ENCODE measurements around the gene FBXL7. TPM values are rescaled to one million over a fixed set of nuclear protein-coding genes. Genes with fewer than 3 reads are reported as not detected.

The FBXL7 gene
- total and polyA plus RNA-seq, 2 of the 8 experiments (the other 6 are each of a cell fraction or from before 2014, with no cell fraction given): 17.7 to 17.8 TPM

DNA sequence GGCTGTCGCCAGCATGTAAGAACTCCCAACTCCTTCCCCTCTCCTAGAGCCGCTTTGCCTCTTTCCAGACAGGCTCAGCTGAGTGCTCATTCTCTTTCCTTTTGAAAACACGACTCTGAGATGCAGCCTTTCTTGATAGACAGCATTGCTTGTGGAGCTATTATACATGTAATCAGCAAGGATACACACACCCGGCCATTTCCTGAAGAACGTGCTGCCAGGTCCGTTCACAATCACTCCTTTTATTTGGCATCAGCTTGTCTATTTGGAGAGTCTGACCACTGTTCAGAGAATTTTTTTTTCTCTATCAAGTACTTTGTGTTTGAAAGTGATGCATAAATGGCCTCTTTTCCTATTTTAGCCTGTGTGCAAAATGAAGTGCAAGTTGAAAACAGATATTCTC is 351.0 kb downstream of the FBXL7 start:
- H3K9me3 ChIP-seq (ENCODE audit: insufficient read depth in 2 of 2, low read depth in 1 of 2, low read length in 1 of 2): no peaks in the 10 kb centered on the region
- H3K79me2 ChIP-seq (ENCODE audit: control insufficient read depth in 1 of 2, insufficient read depth in 2 of 2, low read length in 2 of 2): no peaks in the 10 kb centered on the region
- no peak overlapping the region for H3K27ac ChIP-seq (ENCODE audit: low read depth, low read length)
- no peak overlapping the region for H2AFZ ChIP-seq (ENCODE audit: low read length)
- no peaks in the 10 kb centered on the region for H3K4me1 ChIP-seq (replicated peaks in 1 of 4; ENCODE audit: control insufficient read depth in 3 of 4, insufficient read depth in 4 of 4, low read length in 3 of 4)
- TF ChIP-seq TAF7 (optimal IDR thresholded peaks at IDR 0.05; ENCODE audit: borderline replicate concordance, low read depth, low read length) (no peak), CTBP2 (IDR thresholded peaks at IDR 0.05; ENCODE audit: borderline replicate concordance, insufficient read depth, insufficient read length, low read length) (no peak), USF2 (IDR thresholded peaks at IDR 0.05; ENCODE audit: low read length) (no peak), NRF1 (IDR thresholded peaks at IDR 0.05; ENCODE audit: low read depth, low read length) (no peak), RFX5 (IDR thresholded peaks at IDR 0.05; ENCODE audit: borderline replicate concordance, low read depth, low read length) (no peak), KDM1A (IDR thresholded peaks at IDR 0.05; ENCODE audit: borderline replicate concordance, low read length) (no peak), BACH1 (IDR thresholded peaks at IDR 0.05; ENCODE audit: low read length) (no peak), KDM4A (IDR thresholded peaks at IDR 0.05; ENCODE audit: low read depth, low read length, severe bottlenecking) (no peak), EP300 (IDR thresholded peaks at IDR 0.05; ENCODE audit: borderline replicate concordance in 1 of 2, low read depth in 2 of 2, low read length in 2 of 2) (no peak), POU5F1 (IDR thresholded peaks at IDR 0.05; ENCODE audit: low read depth, low read length) (no peak), SIX5 (IDR thresholded peaks at IDR 0.05; ENCODE audit: low read depth, low read length) (no peak)
- H3K14ac ChIP-seq (ENCODE audit: insufficient read length): no peak overlapping the region
- H3K27me3 ChIP-seq (replicated peaks in 1 of 4; ENCODE audit: control insufficient read depth in 3 of 4, extremely low read depth in 1 of 4, insufficient read depth in 3 of 4, low read length in 3 of 4): no peaks in the 10 kb centered on the region
- DNase-seq (ENCODE audit: low read depth in 1 of 2, low spot score in 2 of 2): no peak
- no peak overlapping the region for H3K4me3 ChIP-seq (ENCODE audit: extremely low read depth in 1 of 4, insufficient read depth in 2 of 4, low read depth in 3 of 4, low read length in 4 of 4)
- H2BK5ac ChIP-seq (ENCODE audit: low read depth, low read length): no peak overlapping the region
- H3K23ac ChIP-seq (ENCODE audit: insufficient read length): no peak overlapping the region
- no peak overlapping the region for H4K8ac ChIP-seq (ENCODE audit: extremely low read depth, insufficient read depth, low read length)
- ChIA-PET CTCF (ENCODE audit: partially characterized antibody) (interaction anchor here (1.3 kb wide), 1 partner anchor 252 kb away, joined by 4 read pairs; no protein-coding TSS in a partner anchor), POLR2A (ENCODE audit: partially characterized antibody) (no interaction called here)
- no peak overlapping the region for H3K56ac ChIP-seq (replicated peaks; ENCODE audit: insufficient read length, low read depth, low read length)
- no peaks in the 10 kb centered on the region; the same call in 1 of the 2 replicates for H3K79me1 ChIP-seq (ENCODE audit: low read depth, low read length)
- H2BK12ac ChIP-seq (ENCODE audit: low read depth, low read length): no peak overlapping the region
- no peak overlapping the region for H2BK20ac ChIP-seq (ENCODE audit: low read length)
- no peaks in the 10 kb centered on the region for H4K20me1 ChIP-seq (replicated peaks in 1 of 2; ENCODE audit: control insufficient read depth in 1 of 2, insufficient read depth in 2 of 2, low read length in 2 of 2)
- H4K91ac ChIP-seq (replicated peaks; ENCODE audit: insufficient read length, low read length): no peak overlapping the region
- no peak overlapping the region for H2BK120ac ChIP-seq (replicated peaks; ENCODE audit: low read depth, low read length)
- no peak for FAIRE-seq
- WGBS, 2 experiments (ENCODE audit: extremely low coverage in 1 of 2, insufficient coverage in 1 of 2, insufficient read length in 1 of 2, insufficient replicate concordance in 2 of 2, low coverage in 1 of 2, low lambda C conversion rate in 2 of 2, missing lambda C conversion rate in 1 of 2): 86% methylated on average over 6 of the region's 6 CpGs; no CpG with 5 or more reads in 1 of the 2 experiments
- H3K23me2 ChIP-seq (ENCODE audit: low read depth, low read length): no peaks in the 10 kb centered on the region
- no peak overlapping the region for H3K4ac ChIP-seq (replicated peaks; ENCODE audit: insufficient read length, low read depth, low read length)
- H4K5ac ChIP-seq (ENCODE audit: insufficient read length, low read depth, low read length): no peak overlapping the region
- H3K18ac ChIP-seq (ENCODE audit: extremely low read depth, low read length): no peak overlapping the region
- no peak overlapping the region for H3K9ac ChIP-seq (replicated peaks in 1 of 4; ENCODE audit: extremely low read depth in 1 of 4, low read depth in 3 of 4, low read length in 3 of 4)
- no peaks in the 10 kb centered on the region for H3K36me3 ChIP-seq (ENCODE audit: control insufficient read depth in 2 of 4, insufficient read depth in 4 of 4, low read length in 3 of 4)
- no peak overlapping the region for H3K4me2 ChIP-seq (ENCODE audit: insufficient read depth in 1 of 2, low read depth in 2 of 2, low read length in 2 of 2)
- no peak overlapping the region for H2BK15ac ChIP-seq (ENCODE audit: low read length)
- H2AK5ac ChIP-seq (ENCODE audit: low read depth, low read length): no peak overlapping the region

Measured in H1 (cell line).